Measurements from ENCODE around the gene SNCAIP. TPM values are rescaled to one million over a fixed set of nuclear protein-coding genes. Genes with fewer than 3 reads are reported as not detected.

The SNCAIP gene
- total and polyA plus RNA-seq, 9 of the 15 experiments (the other 6 are each of a cell fraction or from before 2014, with no cell fraction given): 0.04 TPM; not detected in 8

- TF ChIP-seq ZNF609 (CRISPR knock-in tag; IDR thresholded peaks at IDR 0.05; ENCODE audit: borderline replicate concordance) (no peak), TRIM24 (IDR thresholded peaks at IDR 0.05) (no peak), RBM22 (IDR thresholded peaks at IDR 0.05; ENCODE audit: low read depth, low read length, poor library complexity, severe bottlenecking) (no peak), ZBTB34 (CRISPR knock-in tag; IDR thresholded peaks at IDR 0.05) (no peak), CC2D1A (IDR thresholded peaks at IDR 0.05) (no peak), KAT8 (IDR thresholded peaks at IDR 0.05; ENCODE audit: low read depth) (no peak), HDAC3 (IDR thresholded peaks at IDR 0.05; ENCODE audit: borderline replicate concordance, partially characterized antibody) (no peak), OTX1 (CRISPR knock-in tag; IDR thresholded peaks at IDR 0.05) (no peak), TEAD2 (tag; IDR thresholded peaks at IDR 0.05) (no peak), NCOA6 (IDR thresholded peaks at IDR 0.05) (no peak), SMAD3 (CRISPR knock-in tag; conservative IDR thresholded peaks at IDR 0.05) (no peak), ZNF77 (CRISPR knock-in tag; IDR thresholded peaks at IDR 0.05) (no peak), BRF1 (IDR thresholded peaks at IDR 0.05; ENCODE audit: borderline replicate concordance, extremely low read depth, insufficient read length) (no peak), CREBBP (IDR thresholded peaks at IDR 0.05; ENCODE audit: low read depth, low read length) (no peak)
Observed at GRCh38 chr5:122420091-122420490, 108.1 kb downstream of the SNCAIP start (continued).
